HG03097 (cell line): ENCODE results near the gene PSG5.
"Not testable (repeated sequence)": the region's sequence is repeated elsewhere in the genome, so short reads cannot be mapped to it uniquely, and the experiment has no call there.

Experiments used
- ATAC-seq: cut with Tn5 transposase; IDR thresholded peaks from one replicate; pipeline ENCODE4 v1.9.1; 2021; ENCODE audit not compliant: unreplicated experiment, low FRiP score

Gene PSG5

GRCh38 chr19:43186311-43186935 lies at the start of gene PSG5:
PSG5 (minus strand) TSS chr19:43186536; CDS start chr19:43186405, 131 bp downstream.
- ATAC-seq, result not testable (repeated sequence)

GRCh38 chr19:43235686-43236085 lies 49.4 kb upstream of the PSG5 start:
- not testable (repeated sequence) for ATAC-seq

- ATAC-seq, result no peak
Observed at GRCh38 chr19:43229315-43229714, 43.0 kb upstream of the PSG5 start.

- ATAC-seq, result not testable (repeated sequence)
Observed at GRCh38 chr19:43228730-43229129, 42.4 kb upstream of the PSG5 start.

- ATAC-seq, result not testable (repeated sequence)
Observed at GRCh38 chr19:43226986-43227385, 40.6 kb upstream of the PSG5 start.

GRCh38 chr19:43224855-43225253 lies 38.5 kb upstream of the PSG5 start:
- no peak for ATAC-seq

GRCh38 chr19:43224201-43224854 lies 38.0 kb upstream of the PSG5 start:
- ATAC-seq, result not testable (repeated sequence)

GRCh38 chr19:43221891-43222290 lies 35.6 kb upstream of the PSG5 start:
- not testable (repeated sequence) for ATAC-seq

GRCh38 chr19:43219136-43219535 lies 32.8 kb upstream of the PSG5 start:
- not testable (repeated sequence) for ATAC-seq

- ATAC-seq, result not testable (repeated sequence)
Observed at GRCh38 chr19:43215881-43216280, 29.5 kb upstream of the PSG5 start.

GRCh38 chr19:43207991-43208390 lies 21.7 kb upstream of the PSG5 start:
- ATAC-seq, result no peak

GRCh38 chr19:43207174-43207573 lies 20.8 kb upstream of the PSG5 start:
- not testable (repeated sequence) for ATAC-seq

- ATAC-seq, result not testable (repeated sequence)
Observed at GRCh38 chr19:43205471-43206105, 19.3 kb upstream of the PSG5 start, which contains the start of gene PSG4. PSG4 (minus strand) TSS chr19:43205638; CDS start chr19:43205536, 102 bp downstream.

- ATAC-seq, result not testable (repeated sequence)
Observed at GRCh38 chr19:43203611-43204010, 17.3 kb upstream of the PSG5 start.

- ATAC-seq, result not testable (repeated sequence)
Observed at GRCh38 chr19:43201891-43202290, 15.6 kb upstream of the PSG5 start.

GRCh38 chr19:43201337-43201801 lies 15.0 kb upstream of the PSG5 start:
- not testable (repeated sequence) for ATAC-seq

GRCh38 chr19:43198686-43199419 lies 12.5 kb upstream of the PSG5 start:
- ATAC-seq, result not testable (repeated sequence)

GRCh38 chr19:43197666-43198397 lies 11.5 kb upstream of the PSG5 start:
- ATAC-seq, result not testable (repeated sequence)

GRCh38 chr19:43194397-43194796 lies 8.1 kb upstream of the PSG5 start:
- not testable (repeated sequence) for ATAC-seq
